Measurements from ENCODE around the gene RBM22.
"Not testable (repeated sequence)": the region's sequence is repeated elsewhere in the genome, so short reads cannot be mapped to it uniquely, and the experiment has no call there.

The RBM22 gene

GRCh38 chr5:150700594-150701377 lies at the start of gene RBM22:
Gene RBM22, minus strand, starts transcription at chr5:150701062. Its CDS starts 77 bp downstream, at chr5:150700985.
- FAIRE-seq = peak; percentile 76

GRCh38 chr5:150750469-150750868 lies 49.6 kb upstream of the RBM22 start:
- no peak for FAIRE-seq

- FAIRE-seq = not testable (repeated sequence)
Measured at GRCh38 chr5:150743142-150743488, 42.3 kb upstream of the RBM22 start.

- FAIRE-seq = not testable (repeated sequence)
Measured at GRCh38 chr5:150742455-150743141, 41.7 kb upstream of the RBM22 start.

GRCh38 chr5:150740992-150741391 lies 40.1 kb upstream of the RBM22 start:
- FAIRE-seq = no peak

DNA sequence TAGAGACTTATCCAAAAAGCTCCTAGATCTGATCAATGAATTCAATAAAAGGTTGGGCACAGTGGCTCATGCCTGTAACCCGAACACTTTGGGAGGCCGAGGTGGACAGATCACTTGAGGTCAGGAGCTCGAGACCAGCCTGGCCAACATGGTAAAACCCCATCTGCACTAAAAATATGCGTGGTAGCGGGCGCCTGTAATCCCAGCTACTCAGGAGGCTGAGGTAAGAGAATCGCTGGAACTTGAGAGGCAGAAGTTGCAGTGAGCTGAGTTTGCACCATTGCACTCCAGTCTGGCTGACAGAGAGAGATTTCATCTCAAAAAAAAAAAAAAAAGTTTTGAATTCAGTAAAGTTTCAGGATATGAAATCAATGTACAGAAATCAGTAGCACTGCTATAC lies 38.0 kb upstream of the RBM22 start:
- FAIRE-seq = no peak

DNA sequence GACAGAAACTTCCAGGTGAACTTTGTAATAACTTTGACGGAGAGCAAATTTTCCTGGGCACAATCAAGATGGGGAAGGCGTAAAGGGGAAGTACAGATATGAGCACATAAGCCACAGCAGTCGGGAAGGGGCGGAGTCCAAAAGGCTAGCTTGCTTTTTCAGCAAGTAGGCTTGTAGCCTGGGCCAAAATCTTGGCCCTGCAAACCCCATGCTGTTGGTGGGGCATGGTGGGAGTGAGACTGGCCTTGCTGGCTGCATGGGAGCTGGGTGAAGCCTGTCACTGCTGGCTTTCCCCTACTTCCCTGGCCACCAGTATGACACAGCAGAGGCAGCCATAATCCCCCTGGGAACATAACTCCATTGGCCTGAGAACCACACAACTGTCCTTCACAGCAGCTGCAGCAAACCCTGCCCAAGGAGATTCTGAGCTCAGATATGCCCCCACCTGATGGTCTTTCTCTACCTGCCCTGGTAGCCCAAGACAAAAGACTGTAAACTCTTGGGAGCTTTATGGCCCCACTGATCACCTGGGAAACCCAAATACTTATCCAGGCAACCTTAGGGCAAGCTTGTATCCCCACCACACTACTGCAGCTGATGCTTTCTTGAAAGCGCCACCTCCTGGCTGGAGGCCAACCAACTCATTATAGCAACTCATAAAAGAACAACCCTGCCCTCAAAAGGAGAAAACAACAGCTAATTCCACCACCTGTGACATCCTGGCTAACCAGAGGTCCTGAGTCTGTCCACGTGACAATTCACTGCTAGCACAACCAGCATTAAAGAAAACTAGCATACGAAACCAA lies 33.9 kb upstream of the RBM22 start:
- no peak for FAIRE-seq

- no peak for FAIRE-seq
Measured at GRCh38 chr5:150731669-150732242, 30.9 kb upstream of the RBM22 start.

GRCh38 chr5:150729859-150730258 lies 29.0 kb upstream of the RBM22 start:
- no peak for FAIRE-seq

DNA sequence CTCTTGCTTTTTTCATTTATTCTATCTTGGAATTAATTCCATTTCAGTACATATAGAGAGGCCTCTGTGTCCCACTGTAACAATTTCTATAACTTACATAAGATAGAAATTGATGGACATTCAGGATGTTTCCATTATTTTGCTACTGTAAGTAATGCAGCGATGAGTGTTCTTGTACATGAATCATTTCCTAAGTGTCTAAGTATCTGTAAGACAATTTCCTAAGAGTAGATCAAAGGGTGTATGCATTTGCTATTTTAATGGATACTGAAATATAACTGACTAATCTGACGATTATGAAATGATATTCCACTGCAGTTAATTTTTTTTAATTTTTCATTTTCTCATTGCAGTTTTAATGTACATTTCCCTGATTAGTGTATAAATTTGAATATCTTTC lies 23.0 kb upstream of the RBM22 start:
- no peak for FAIRE-seq

- FAIRE-seq = no peak
Measured at GRCh38 chr5:150710165-150710564, 9.3 kb upstream of the RBM22 start.

DNA sequence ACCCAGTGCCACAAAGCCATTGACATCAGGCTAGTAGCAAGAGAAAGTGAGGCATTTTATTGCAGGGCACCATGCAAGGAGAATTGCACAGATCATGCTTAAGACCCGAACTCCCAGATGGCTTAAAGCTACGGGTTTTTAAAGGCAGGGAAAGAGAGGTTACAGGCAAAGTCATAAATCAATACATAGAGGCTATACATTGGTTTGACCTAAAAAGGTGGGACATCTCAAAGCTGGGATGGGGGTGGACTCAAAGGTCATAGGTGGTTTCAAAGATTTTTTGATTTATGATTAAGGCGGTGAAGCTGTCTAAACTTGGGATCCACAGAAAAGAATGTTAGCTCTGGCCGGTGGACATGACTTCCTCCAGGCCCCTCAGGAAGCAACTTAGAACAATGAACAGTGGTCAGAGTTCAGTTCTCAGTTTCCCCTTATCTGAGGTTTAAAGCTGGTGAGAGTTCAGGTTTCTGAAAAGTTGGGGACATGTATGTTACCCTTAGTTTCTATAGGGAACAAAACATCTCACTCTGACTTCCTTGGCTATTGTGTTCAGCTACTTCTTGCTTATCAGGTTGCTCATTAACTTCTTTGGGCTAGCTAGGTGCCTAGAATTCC lies 6.0 kb upstream of the RBM22 start:
- FAIRE-seq = no peak

DNA sequence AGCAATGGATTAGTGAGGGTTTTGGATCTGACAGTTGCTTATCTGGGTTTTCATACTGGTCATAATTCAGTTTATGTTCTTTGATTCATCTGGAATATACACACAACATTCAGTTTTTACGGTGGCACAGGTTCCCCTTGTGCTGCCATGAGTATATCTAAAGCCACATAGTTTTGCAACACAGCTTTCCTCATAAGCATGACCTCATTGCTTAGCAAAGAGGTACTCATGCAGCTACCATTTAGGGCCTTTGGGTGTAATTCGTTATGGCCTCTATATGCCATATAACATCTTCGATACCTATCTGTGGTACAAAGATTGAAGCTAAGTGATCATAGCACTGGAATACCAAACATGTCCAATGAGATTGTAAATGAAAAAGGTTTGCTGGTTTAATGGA lies 2.9 kb upstream of the RBM22 start:
- no peak for FAIRE-seq

- FAIRE-seq = no peak
Measured at GRCh38 chr5:150700246-150700593, 642 bp downstream of the RBM22 start.

GRCh38 chr5:150694612-150695011 lies 6.2 kb downstream of the RBM22 start:
- no peak for FAIRE-seq

- no peak for FAIRE-seq
Measured at GRCh38 chr5:150692276-150692675, 8.6 kb downstream of the RBM22 start.

DNA sequence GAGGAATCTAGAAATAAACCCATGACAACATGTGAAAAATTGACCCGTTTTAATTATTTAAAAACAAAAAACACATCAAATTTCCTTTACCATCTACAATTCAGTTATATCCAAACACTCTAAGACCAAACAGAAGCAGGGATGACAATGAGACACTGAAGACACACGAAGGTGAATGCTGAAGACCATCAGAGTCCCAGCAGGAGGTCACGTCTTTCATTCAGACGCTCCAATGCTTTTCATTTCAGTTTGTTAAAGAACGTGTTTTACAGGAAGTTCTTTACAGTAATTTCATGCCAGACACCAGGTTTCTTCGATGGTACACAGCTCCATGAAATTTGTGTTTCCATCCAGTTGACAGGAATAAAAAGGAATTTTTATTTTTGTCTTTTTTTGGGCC lies 10.1 kb downstream of the RBM22 start:
- FAIRE-seq = no peak

DNA sequence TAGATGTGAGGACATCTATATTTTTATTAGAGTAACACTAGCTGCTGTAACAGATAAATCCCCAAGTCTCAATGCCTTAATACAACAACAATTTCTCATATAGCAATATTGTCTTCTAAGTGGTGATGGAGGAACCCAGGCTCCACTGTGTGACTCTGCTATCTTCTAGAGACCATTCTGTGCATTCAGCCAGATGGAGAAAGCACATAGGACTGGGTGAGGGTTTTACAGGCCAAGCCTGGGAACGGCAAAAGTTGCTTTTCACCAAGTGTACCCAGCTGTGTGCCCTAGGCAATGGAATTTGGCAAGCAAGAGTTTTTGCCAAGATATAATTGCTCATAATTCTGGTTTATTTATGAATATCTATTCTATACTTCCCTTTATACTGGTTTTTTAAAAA lies 11.7 kb downstream of the RBM22 start:
- no peak for FAIRE-seq

- no peak for FAIRE-seq
Measured at GRCh38 chr5:150676578-150676977, 24.3 kb downstream of the RBM22 start.

DNA sequence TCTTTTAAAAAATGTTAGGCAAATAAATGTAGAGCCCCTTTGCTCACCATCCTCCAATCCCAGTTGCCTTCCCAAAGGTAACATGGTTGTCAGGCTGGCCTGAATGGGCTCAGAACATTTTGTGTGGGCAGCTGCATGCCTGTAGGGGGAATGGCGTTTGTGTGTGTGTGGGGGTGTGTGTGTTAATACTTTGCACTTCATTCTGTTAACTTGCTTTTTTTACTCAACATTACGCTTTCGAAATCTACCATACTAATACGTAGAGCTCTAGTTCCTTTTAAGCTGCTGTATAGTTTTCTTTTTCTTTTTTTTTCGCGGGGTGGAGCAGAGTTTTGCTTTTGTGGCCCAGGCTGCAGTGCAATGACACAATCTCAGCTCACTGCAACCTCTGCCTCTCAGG lies 25.8 kb downstream of the RBM22 start:
- FAIRE-seq = no peak

- no peak for FAIRE-seq
Measured at GRCh38 chr5:150674341-150674821, 26.5 kb downstream of the RBM22 start.

- FAIRE-seq = no peak
Measured at GRCh38 chr5:150672884-150673275, 28.0 kb downstream of the RBM22 start.

Data from endometrium (tissue), 2 donors.